Lung (tissue), 12 donors: ENCODE data around the gene LEMD3. TPM values are rescaled to one million over a fixed set of nuclear protein-coding genes. Genes with fewer than 3 reads are reported as not detected.

ENCODE experiments used
- ATAC-seq: fragments of 200-7000 bp; cut with Tn5 transposase; one replicate; pipeline ENCODE4 v1.9.1; 2020; ENCODE audit warnings: moderate number of reproducible peaks; ENCODE audit not compliant: insufficient read depth, low FRiP score
- DNase-seq, 3 donors: peaks; one replicate each; pipeline ENCODE4 v3.0.0-alpha.2; 2013 to 2017
- H3K27ac ChIP-seq, 2 donors: one replicate each; pipeline ENCODE4 v1.5.1; 2013; ENCODE audit warnings: mild to moderate bottlenecking in 2 of 2, moderate library complexity in 2 of 2, control low read depth in 1 of 2, inconsistent platforms in 1 of 2, low read depth in 1 of 2, low read length in 1 of 2
- H3K27me3 ChIP-seq, 3 donors: one replicate each; pipeline ENCODE4 v1.5.1; 2013; ENCODE audit warnings: low read length in 2 of 3; ENCODE audit not compliant: control insufficient read depth in 3 of 3, insufficient read depth in 3 of 3
- H3K36me3 ChIP-seq, 4 donors: one replicate each; pipeline ENCODE4 v1.5.1; 2013; ENCODE audit warnings: low read length in 4 of 4, mild to moderate bottlenecking in 1 of 4, moderate library complexity in 1 of 4; ENCODE audit not compliant: control insufficient read depth in 4 of 4, insufficient read depth in 4 of 4
- H3K4me1 ChIP-seq, 5 donors: one replicate each; pipeline ENCODE4 v1.5.1; 2013; ENCODE audit warnings: low read length in 5 of 5, mild to moderate bottlenecking in 2 of 5, moderate library complexity in 1 of 5; ENCODE audit not compliant: control insufficient read depth in 5 of 5, insufficient read depth in 5 of 5
- H3K4me3 ChIP-seq: one replicate; pipeline ENCODE4 v1.5.1; 2013; ENCODE audit warnings: mild to moderate bottlenecking, control low read depth, moderate library complexity
- H3K9ac ChIP-seq, 2 donors: one replicate each; pipeline ENCODE4 v1.5.1; 2013; ENCODE audit warnings: low read length in 2 of 2, control low read depth in 1 of 2; ENCODE audit not compliant: insufficient read depth in 1 of 2
- H3K9me3 ChIP-seq, 4 donors: one replicate each; pipeline ENCODE4 v1.5.1; 2013; ENCODE audit warnings: low read length in 3 of 4, mild to moderate bottlenecking in 1 of 4, moderate library complexity in 1 of 4; ENCODE audit not compliant: control insufficient read depth in 4 of 4, insufficient read depth in 3 of 4
- WGBS, 2 donors: extraction: QIAGEN DNeasy Blood & Tissue Kit; methylation state at CpG; one replicate each; pipeline ENCODE4 v1.1.7; 2013; 5-methylcytosine and 5-hydroxymethylcytosine counted together
- polyA plus RNA-seq, 2 donors: library from polyadenylated mRNA; stranded (reverse); fragments of 200-250 nt; gene quantifications; one replicate each; pipeline ENCODE4 v1.2.1, GENCODE V29; 2013
- total RNA-seq, 2 donors: library from RNA; depleted of rRNA in 1 of 2; stranded (reverse); fragments of >200 nt in 1 of 2; gene quantifications; one replicate each; pipeline ENCODE4 v1.2.1, GENCODE V29; 2014 to 2021
- TF ChIP-seq, protein P1 (sequence below): IDR thresholded peaks from 2 replicates; pipeline ENCODE4 v1.5.1; 2012; ENCODE audit warnings: mild to moderate bottlenecking; ENCODE audit errors: control extremely low read depth, extremely low read depth
- donor health status: control.
- donor health status: control.
- donor health status: Bipolar disorder and iron deficiency.
- donor health status: healthy.
- donor health status: DM: yes; HTN: yes; CAD: no.

Gene LEMD3
- total and polyA plus RNA-seq, 4 donors, result 10.2 to 72.4 (median 23.0) TPM

DNA sequence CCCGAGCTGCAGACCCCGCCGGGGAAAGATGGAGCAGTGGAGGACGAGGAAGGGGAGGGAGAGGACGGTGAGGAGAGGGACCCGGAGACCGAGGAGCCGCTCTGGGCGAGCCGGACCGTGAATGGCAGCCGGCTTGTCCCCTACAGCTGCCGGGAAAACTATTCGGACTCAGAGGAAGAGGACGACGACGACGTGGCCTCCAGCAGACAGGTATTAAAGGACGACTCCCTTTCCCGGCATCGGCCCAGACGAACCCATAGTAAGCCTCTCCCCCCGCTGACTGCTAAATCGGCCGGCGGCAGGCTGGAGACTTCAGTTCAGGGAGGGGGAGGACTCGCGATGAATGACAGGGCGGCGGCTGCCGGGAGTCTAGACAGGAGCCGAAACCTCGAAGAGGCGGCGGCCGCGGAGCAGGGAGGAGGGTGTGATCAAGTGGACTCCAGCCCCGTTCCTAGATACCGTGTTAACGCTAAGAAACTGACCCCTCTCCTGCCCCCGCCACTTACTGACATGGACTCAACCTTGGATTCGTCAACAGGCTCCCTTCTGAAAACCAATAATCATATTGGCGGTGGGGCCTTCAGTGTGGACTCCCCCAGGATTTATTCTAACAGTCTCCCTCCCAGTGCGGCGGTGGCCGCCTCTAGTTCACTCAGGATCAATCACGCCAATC, 962 bp downstream of the LEMD3 start:
- Histone ChIP-seq H3K9me3 (no peaks in the 10 kb centered on the region), H3K27ac (peak overlapping the region; percentile 97 to 99), H3K36me3 (peaks cover 0 to 17% (median 7%) of the 10 kb centered on the region in 4 donors), H3K27me3 (no peaks in the 10 kb centered on the region), H3K4me3 (peak overlapping the region; percentile 93), H3K4me1 (peaks cover 0 to 41% (median 14%) of the 10 kb centered on the region in 5 donors), H3K9ac (peak overlapping the region; percentile 73 to 81)
- TF ChIP-seq, protein P1, sequence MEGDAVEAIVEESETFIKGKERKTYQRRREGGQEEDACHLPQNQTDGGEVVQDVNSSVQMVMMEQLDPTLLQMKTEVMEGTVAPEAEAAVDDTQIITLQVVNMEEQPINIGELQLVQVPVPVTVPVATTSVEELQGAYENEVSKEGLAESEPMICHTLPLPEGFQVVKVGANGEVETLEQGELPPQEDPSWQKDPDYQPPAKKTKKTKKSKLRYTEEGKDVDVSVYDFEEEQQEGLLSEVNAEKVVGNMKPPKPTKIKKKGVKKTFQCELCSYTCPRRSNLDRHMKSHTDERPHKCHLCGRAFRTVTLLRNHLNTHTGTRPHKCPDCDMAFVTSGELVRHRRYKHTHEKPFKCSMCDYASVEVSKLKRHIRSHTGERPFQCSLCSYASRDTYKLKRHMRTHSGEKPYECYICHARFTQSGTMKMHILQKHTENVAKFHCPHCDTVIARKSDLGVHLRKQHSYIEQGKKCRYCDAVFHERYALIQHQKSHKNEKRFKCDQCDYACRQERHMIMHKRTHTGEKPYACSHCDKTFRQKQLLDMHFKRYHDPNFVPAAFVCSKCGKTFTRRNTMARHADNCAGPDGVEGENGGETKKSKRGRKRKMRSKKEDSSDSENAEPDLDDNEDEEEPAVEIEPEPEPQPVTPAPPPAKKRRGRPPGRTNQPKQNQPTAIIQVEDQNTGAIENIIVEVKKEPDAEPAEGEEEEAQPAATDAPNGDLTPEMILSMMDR, result no peak
- WGBS, 2 donors, result 0 to 1% methylated on average over 40 to 47 of the region's 47 CpGs
- DNase-seq (peak; percentile 48 to 64 (median 51)), ATAC-seq (peak; percentile 67)

DNA sequence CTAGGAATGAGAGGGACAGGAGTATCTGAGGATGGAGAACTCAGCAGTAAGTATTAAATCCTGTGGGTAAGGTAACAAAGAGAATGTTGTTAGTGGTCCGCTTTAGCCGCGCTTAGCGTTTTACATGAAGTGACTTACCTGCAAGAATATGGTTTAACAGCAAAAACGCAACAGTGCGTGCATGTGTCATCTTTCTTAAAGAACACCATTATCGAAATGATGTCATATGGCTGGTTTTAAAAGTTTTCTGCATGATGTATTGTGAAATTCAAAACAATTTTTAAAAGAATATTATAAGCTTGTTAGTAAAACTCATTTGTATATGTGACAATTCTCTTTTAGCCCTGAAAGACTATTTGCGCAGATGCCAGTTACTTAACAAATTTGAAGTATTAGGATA, 1.7 kb downstream of the LEMD3 start:
- peak in 1 of 3 donors; percentile 13 for DNase-seq

DNA sequence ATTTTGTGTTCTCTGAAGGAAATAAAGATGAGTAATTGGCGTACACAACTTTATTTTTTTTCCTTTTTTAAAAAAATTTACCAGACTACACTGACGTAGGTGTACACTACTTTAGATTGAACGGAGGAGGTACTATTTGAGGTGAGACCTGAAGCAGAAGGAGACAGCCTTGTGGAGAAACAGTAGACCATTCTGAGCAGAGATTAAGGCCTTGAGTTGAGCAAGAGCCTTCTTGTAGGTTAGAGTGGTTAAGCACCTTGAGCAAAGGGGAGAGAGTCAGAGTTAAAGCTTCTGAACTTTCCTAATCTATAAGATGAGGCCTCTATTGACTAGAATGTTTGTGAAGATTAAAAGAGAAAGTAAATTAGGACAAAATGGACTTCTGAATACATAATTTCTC, 2.5 kb downstream of the LEMD3 start:
- Histone ChIP-seq H3K36me3 (peaks cover 2 to 17% (median 11%) of the 10 kb centered on the region in 4 donors), H3K27ac (no peak overlapping the region), H3K9ac (peak overlapping the region in 1 of 2 donors; percentile 73), H3K4me1 (peaks cover 0 to 41% (median 14%) of the 10 kb centered on the region in 5 donors), H3K27me3 (no peaks in the 10 kb centered on the region), H3K4me3 (no peak overlapping the region), H3K9me3 (no peaks in the 10 kb centered on the region)
- no peak for ATAC-seq
- TF ChIP-seq, protein P1, result no peak
- peak in 1 of 3 donors; percentile 20 for DNase-seq
- WGBS, 2 donors, result 34 to 44% methylated on average over 3 of the region's 3 CpGs

More for the DNA sequence above, 1.7 kb downstream of the LEMD3 start:
- Histone ChIP-seq H3K9ac (peak overlapping the region in 1 of 2 donors; percentile 73), H3K27me3 (no peaks in the 10 kb centered on the region), H3K4me1 (peaks cover 0 to 41% (median 14%) of the 10 kb centered on the region in 5 donors), H3K9me3 (no peaks in the 10 kb centered on the region), H3K4me3 (peak overlapping the region; percentile 93), H3K27ac (no peak overlapping the region), H3K36me3 (peaks cover 2 to 17% (median 10%) of the 10 kb centered on the region in 4 donors)
- TF ChIP-seq, protein P1, result no peak
- 44 to 55% methylated on average over 8 of the region's 8 CpGs for WGBS, 2 donors
- ATAC-seq, result no peak
